A673 (cell line): ENCODE measurements around the gene ADGRG1. TPM values are rescaled to one million over a fixed set of nuclear protein-coding genes. Genes with fewer than 3 reads are reported as not detected.

Source experiments
- BruUV-seq: library from RNA; stranded (reverse); fragments of 400-500 nt; replicated peaks from 2 replicates; lab custom pipeline; 2021; lab: Mats Ljungman, UMichigan
- CTCF ChIA-PET: fragments of 300-600 bp; sonication (Branson Sonifier 250); formaldehyde crosslinking; loops from one replicate; lab custom pipeline; 2022; ENCODE audit warnings: antibody characterized with exemption; lab: Charles Lee
- POLR2A ChIA-PET: fragments of 300-600 bp; sonication (Branson Sonifier 250); formaldehyde crosslinking; loops from one replicate; lab custom pipeline; 2022; ENCODE audit warnings: antibody characterized with exemption; ENCODE audit not compliant: low non-redundant PET; lab: Charles Lee
- DNase-seq: peaks from one replicate; pipeline ENCODE4 v3.0.0-alpha.2; 2015; ENCODE audit warnings: low spot score
- H3K27ac ChIP-seq: fragments of 200-600 bp; sonication (generic); 2 replicates; pipeline ENCODE4 v1.5.1; 2016; ENCODE audit warnings: mixed run types, low read depth, mild to moderate bottlenecking, mixed read lengths, antibody characterized with exemption, low read length; ENCODE audit not compliant: poor library complexity, severe bottlenecking
- H3K27me3 ChIP-seq: fragments of 200-600 bp; sonication (generic); replicated peaks from 2 replicates; pipeline ENCODE4 v1.6.1; 2017; ENCODE audit warnings: mixed run types, low read depth, mild to moderate bottlenecking, mixed read lengths, antibody characterized with exemption, low read length; ENCODE audit not compliant: insufficient read depth, poor library complexity
- H3K36me3 ChIP-seq: fragments of 200-600 bp; sonication (generic); 2 replicates; pipeline ENCODE4 v1.6.1; 2016; ENCODE audit warnings: mixed run types, mild to moderate bottlenecking, mixed read lengths, antibody characterized with exemption, low read length; ENCODE audit not compliant: insufficient read depth, poor library complexity, severe bottlenecking
- H3K4me1 ChIP-seq: fragments of 200-600 bp; sonication (generic); 2 replicates; pipeline ENCODE4 v1.6.1; 2017; ENCODE audit warnings: mixed run types, mild to moderate bottlenecking, mixed read lengths, antibody characterized with exemption, low read length; ENCODE audit not compliant: insufficient read depth, poor library complexity, severe bottlenecking
- H3K4me3 ChIP-seq: fragments of 200-600 bp; sonication (generic); 2 replicates; pipeline ENCODE4 v1.5.1; 2016; ENCODE audit warnings: low read depth, mixed run types, mild to moderate bottlenecking, mixed read lengths, low read length; ENCODE audit not compliant: poor library complexity, severe bottlenecking
- H3K9me3 ChIP-seq: fragments of 200-600 bp; sonication (generic); 2 replicates; pipeline ENCODE4 v1.6.1; 2016; ENCODE audit warnings: mixed run types, low read depth, mild to moderate bottlenecking, mixed read lengths, antibody characterized with exemption, low read length; ENCODE audit not compliant: poor library complexity, severe bottlenecking
- EZH2 ChIP-seq: fragments of 200-600 bp; sonication (generic); IDR thresholded peaks from 2 replicates; pipeline ENCODE4 v1.6.1; 2017; ENCODE audit warnings: borderline replicate concordance, low read depth, mild to moderate bottlenecking, mixed read lengths, antibody characterized with exemption, low read length; ENCODE audit not compliant: poor library complexity, severe bottlenecking
- intact Hi-C: fragments of 100-400 bp; cut with micrococcal nuclease; formaldehyde crosslinking; loops from one replicate; pipeline ENCODE4 v1.10.0; 2022; ENCODE audit not compliant: unreplicated experiment
- total RNA-seq: library from RNA; stranded (reverse); gene quantifications from 2 replicates; pipeline ENCODE4 v1.2.3, GENCODE V29; 2021
- TF ChIP-seq, protein P1 (sequence below): fragments of 300-800, 200-600 bp; sonication (generic); conservative IDR thresholded peaks from 2 replicates; pipeline ENCODE4 v1.5.1; 2017; ENCODE audit warnings: low read depth, mild to moderate bottlenecking, antibody characterized with exemption, low read length, moderate library complexity, mixed read lengths

The ADGRG1 gene
- total RNA-seq, 1 experiment from 2014 or later = 0.75 TPM

GRCh38 chr16:57601801-57602478 lies 26.5 kb upstream of the ADGRG1 start:
- no peak overlapping the region for H3K27ac ChIP-seq
- H3K27me3 ChIP-seq = no peaks in the 10 kb centered on the region
- POLR2A ChIA-PET = no interaction called here
- intact Hi-C loops = no loop called here
- H3K4me3 ChIP-seq = no peak overlapping the region
- peaks cover 3% of the 10 kb centered on the region for H3K9me3 ChIP-seq
- H3K4me1 ChIP-seq = no peaks in the 10 kb centered on the region
- DNase-seq = no peak
- TF ChIP-seq EZH2 = no peak
- TF ChIP-seq, protein P1, sequence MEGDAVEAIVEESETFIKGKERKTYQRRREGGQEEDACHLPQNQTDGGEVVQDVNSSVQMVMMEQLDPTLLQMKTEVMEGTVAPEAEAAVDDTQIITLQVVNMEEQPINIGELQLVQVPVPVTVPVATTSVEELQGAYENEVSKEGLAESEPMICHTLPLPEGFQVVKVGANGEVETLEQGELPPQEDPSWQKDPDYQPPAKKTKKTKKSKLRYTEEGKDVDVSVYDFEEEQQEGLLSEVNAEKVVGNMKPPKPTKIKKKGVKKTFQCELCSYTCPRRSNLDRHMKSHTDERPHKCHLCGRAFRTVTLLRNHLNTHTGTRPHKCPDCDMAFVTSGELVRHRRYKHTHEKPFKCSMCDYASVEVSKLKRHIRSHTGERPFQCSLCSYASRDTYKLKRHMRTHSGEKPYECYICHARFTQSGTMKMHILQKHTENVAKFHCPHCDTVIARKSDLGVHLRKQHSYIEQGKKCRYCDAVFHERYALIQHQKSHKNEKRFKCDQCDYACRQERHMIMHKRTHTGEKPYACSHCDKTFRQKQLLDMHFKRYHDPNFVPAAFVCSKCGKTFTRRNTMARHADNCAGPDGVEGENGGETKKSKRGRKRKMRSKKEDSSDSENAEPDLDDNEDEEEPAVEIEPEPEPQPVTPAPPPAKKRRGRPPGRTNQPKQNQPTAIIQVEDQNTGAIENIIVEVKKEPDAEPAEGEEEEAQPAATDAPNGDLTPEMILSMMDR = no peak
- no TSS peak for BruUV-seq
- H3K36me3 ChIP-seq = no peaks in the 10 kb centered on the region
- CTCF ChIA-PET = no interaction called here

GRCh38 chr16:57603115-57604024 lies 25.1 kb upstream of the ADGRG1 start:
- no TSS peak for BruUV-seq
- Histone ChIP-seq H3K4me3 (no peak overlapping the region), H3K27me3 (no peaks in the 10 kb centered on the region), H3K9me3 (no peaks in the 10 kb centered on the region), H3K4me1 (peaks cover 3% of the 10 kb centered on the region), H3K36me3 (no peaks in the 10 kb centered on the region), H3K27ac (no peak overlapping the region)
- CTCF ChIA-PET = no interaction called here
- DNase-seq = no peak
- POLR2A ChIA-PET = no interaction called here
- TF ChIP-seq EZH2 = no peak
- TF ChIP-seq, protein P1 = no peak
- intact Hi-C loops = no loop called here

DNA sequence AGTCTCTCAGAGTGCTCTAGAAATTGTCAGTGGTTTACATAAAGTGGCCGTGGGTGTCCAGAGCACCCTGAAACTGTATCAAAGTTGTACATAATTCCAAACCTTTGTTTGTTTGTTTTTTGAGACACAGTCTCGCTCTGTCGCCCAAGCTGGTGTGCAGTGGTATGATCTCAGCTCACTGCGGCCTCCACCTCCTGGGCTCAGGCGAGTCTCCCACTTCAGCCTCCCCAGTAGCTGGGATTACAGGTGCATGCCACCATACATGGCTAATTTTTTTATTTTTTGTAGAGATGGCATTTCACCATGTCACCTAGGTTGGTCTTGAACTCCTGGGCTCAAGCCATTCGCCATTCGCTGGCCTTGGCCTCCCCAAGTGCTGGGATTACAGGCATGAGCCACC lies 24.3 kb upstream of the ADGRG1 start:
- no TSS peak for BruUV-seq
- Histone ChIP-seq H3K36me3 (no peaks in the 10 kb centered on the region), H3K4me1 (peaks cover 3% of the 10 kb centered on the region), H3K9me3 (no peaks in the 10 kb centered on the region), H3K27ac (no peak overlapping the region), H3K4me3 (no peak overlapping the region), H3K27me3 (no peaks in the 10 kb centered on the region)
- intact Hi-C loops = no loop called here
- ChIA-PET CTCF (no interaction called here), POLR2A (no interaction called here)
- TF ChIP-seq, protein P1 = no peak
- no peak for TF ChIP-seq EZH2
- no peak for DNase-seq
